HEK293T (cell line): ENCODE results near the gene APC2.

Experiments used
- BHLHE40 ChIP-seq: fragments of 450-650 bp; IDR thresholded peaks from 2 replicates; pipeline ENCODE4 v1.6.1; 2016; ENCODE audit warnings: mild to moderate bottlenecking, moderate library complexity, borderline replicate concordance
- CTBP1 ChIP-seq: fragments of 450-650 bp; IDR thresholded peaks from 2 replicates; pipeline ENCODE4 v1.6.1; 2016; ENCODE audit warnings: borderline replicate concordance
- ELF4 ChIP-seq: fragments of 450-650 bp; IDR thresholded peaks from 2 replicates; pipeline ENCODE4 v1.6.1; 2017; ENCODE audit warnings: antibody characterized with exemption
- FOXK2 ChIP-seq: fragments of 450-650 bp; IDR thresholded peaks from 2 replicates; pipeline ENCODE4 v1.6.1; 2016; ENCODE audit warnings: mild to moderate bottlenecking
- FOXM1 ChIP-seq: fragments of 450-650 bp; IDR thresholded peaks from 2 replicates; pipeline ENCODE4 v1.6.1; 2017; ENCODE audit warnings: mild to moderate bottlenecking, borderline replicate concordance
- NFRKB ChIP-seq: fragments of 450-650 bp; IDR thresholded peaks from 2 replicates; pipeline ENCODE4 v1.6.1; 2016; ENCODE audit warnings: mild to moderate bottlenecking, moderate library complexity
- PKNOX1 ChIP-seq: fragments of 450-650 bp; IDR thresholded peaks from 2 replicates; pipeline ENCODE4 v1.6.1; 2016
- SUZ12 ChIP-seq: fragments of 450-650 bp; IDR thresholded peaks from 2 replicates; pipeline ENCODE4 v1.6.1; 2016; ENCODE audit warnings: mild to moderate bottlenecking
- TARDBP ChIP-seq: fragments of 450-650 bp; IDR thresholded peaks from 2 replicates; pipeline ENCODE4 v1.6.1; 2016

DNA sequence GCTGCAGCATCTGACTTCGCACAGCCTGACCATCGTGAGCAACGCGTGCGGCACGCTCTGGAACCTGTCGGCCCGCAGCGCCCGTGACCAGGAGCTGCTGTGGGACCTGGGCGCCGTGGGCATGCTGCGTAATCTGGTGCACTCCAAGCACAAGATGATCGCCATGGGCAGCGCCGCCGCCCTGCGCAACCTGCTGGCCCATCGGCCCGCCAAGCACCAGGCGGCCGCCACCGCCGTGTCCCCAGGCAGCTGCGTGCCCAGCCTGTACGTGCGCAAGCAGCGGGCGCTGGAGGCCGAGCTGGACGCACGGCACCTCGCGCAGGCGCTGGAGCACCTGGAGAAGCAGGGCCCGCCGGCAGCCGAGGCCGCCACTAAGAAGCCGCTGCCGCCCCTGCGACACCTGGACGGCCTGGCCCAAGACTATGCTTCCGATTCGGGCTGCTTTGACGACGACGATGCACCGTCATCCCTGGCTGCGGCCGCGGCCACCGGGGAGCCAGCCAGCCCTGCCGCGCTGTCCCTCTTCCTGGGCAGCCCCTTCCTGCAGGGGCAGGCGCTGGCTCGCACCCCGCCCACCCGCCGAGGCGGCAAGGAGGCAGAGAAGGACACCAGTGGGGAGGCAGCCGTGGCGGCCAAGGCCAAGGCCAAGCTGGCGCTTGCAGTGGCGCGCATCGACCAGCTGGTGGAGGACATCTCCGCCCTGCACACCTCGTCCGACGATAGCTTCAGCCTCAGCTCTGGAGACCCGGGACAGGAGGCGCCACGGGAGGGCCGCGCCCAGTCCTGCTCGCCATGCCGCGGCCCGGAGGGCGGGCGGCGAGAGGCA, 15.5 kb downstream of the APC2 start:
- TF ChIP-seq TARDBP (no peak), CTBP1 (no peak), BHLHE40 (no peak), FOXK2 (no peak), NFRKB (no peak), PKNOX1 (no peak), ELF4 (no peak), FOXM1 (no peak), SUZ12 (no peak)
